GM23338 (cell line): ENCODE data around the gene ERVMER34-1.

Source experiments
- CREB1 ChIP-seq: fragments of 250-450 bp; sonication (Bioruptor Pico); IDR thresholded peaks from 2 replicates; pipeline ENCODE4 v1.5.0; 2020; ENCODE audit warnings: low read depth, mild to moderate bottlenecking, moderate library complexity
- CTCF ChIP-seq, 2 experiments: fragments of 200-600 bp in 1 of 2; sonication (generic) in 1 of 2; conservative IDR thresholded peaks; 2 replicates each; pipeline versions ENCODE4 v1.5.1 to v1.6.1; 2016 to 2017; ENCODE audit warnings: antibody characterized with exemption in 2 of 2, low read depth in 2 of 2, mild to moderate bottlenecking in 2 of 2, moderate library complexity in 1 of 2
- ETS1 ChIP-seq: IDR thresholded peaks from 2 replicates; pipeline ENCODE4 v1.6.1; 2016; ENCODE audit warnings: antibody characterized with exemption
- EZH2 ChIP-seq: fragments of 200-600 bp; sonication (generic); IDR thresholded peaks from one replicate; pipeline ENCODE4 v1.8.0; 2017; ENCODE audit warnings: antibody characterized with exemption, mild to moderate bottlenecking, low read depth; ENCODE audit not compliant: unreplicated experiment
- EZH2phosphoT487 ChIP-seq: fragments of 200-600 bp; sonication (generic); IDR thresholded peaks from one replicate; pipeline ENCODE4 v1.8.1; 2018; ENCODE audit warnings: antibody characterized with exemption; ENCODE audit not compliant: unreplicated experiment
- JUNB ChIP-seq: IDR thresholded peaks from one replicate; pipeline ENCODE4 v1.6.1; 2016; ENCODE audit warnings: antibody characterized with exemption; ENCODE audit not compliant: unreplicated experiment
- POLR2AphosphoS5 ChIP-seq: IDR thresholded peaks from 2 replicates; pipeline ENCODE4 v1.6.1; 2016; ENCODE audit warnings: antibody characterized with exemption, low read depth
- REST ChIP-seq: IDR thresholded peaks from one replicate; pipeline ENCODE4 v1.6.1; 2018; ENCODE audit warnings: antibody characterized with exemption; ENCODE audit not compliant: unreplicated experiment
- ZNF114 ChIP-seq: fragments of 250-450 bp; sonication (Bioruptor Pico); IDR thresholded peaks from 2 replicates; pipeline ENCODE4 v1.5.0; 2020; ENCODE audit warnings: mild to moderate bottlenecking, moderate library complexity

GRCh38 chr4:52693492-52693891, 57.7 kb downstream of the ERVMER34-1 start:
- no peak for TF ChIP-seq CTCF (conservative IDR thresholded peaks at IDR 0.05; ENCODE audit: low read depth in 2 of 2)
- no peak for TF ChIP-seq ZNF114 (CRISPR knock-in tag)
- TF ChIP-seq ETS1, result no peak
- no peak for TF ChIP-seq REST
- no peak for TF ChIP-seq EZH2
- TF ChIP-seq CREB1, result no peak
- TF ChIP-seq POLR2AphosphoS5, result no peak
- no peak for TF ChIP-seq JUNB
- no peak for TF ChIP-seq EZH2phosphoT487
